H9 (cell line): ENCODE data around the gene SP8. TPM values are rescaled to one million over a fixed set of nuclear protein-coding genes. Genes with fewer than 3 reads are reported as not detected.
A peak's percentile ranks its signal among the peaks of the same experiment; 100 is the strongest.

Experiments
- DNase-seq: peaks from one replicate; pipeline ENCODE4 v3.0.0-alpha.2; 2017
- H2AFZ ChIP-seq: one replicate; pipeline ENCODE4 v1.6.1; 2013; ENCODE audit warnings: mild to moderate bottlenecking, low read length, control low read depth, moderate library complexity
- H2AK5ac ChIP-seq: 2 replicates; pipeline ENCODE4 v1.6.1; 2013; ENCODE audit warnings: low read length, control low read depth, mixed read lengths; ENCODE audit not compliant: insufficient read length
- H2BK120ac ChIP-seq: one replicate; pipeline ENCODE4 v1.6.1; 2013; ENCODE audit warnings: low read depth, mild to moderate bottlenecking, low read length, control low read depth, inconsistent platforms; ENCODE audit not compliant: poor library complexity, severe bottlenecking
- H2BK12ac ChIP-seq: 2 replicates; pipeline ENCODE4 v1.6.1; 2013; ENCODE audit warnings: low read length, control low read depth, mixed read lengths, low read depth; ENCODE audit not compliant: insufficient read length
- H2BK15ac ChIP-seq: 2 replicates; pipeline ENCODE4 v1.6.1; 2013; ENCODE audit warnings: low read depth, low read length, control low read depth
- H2BK20ac ChIP-seq: one replicate; pipeline ENCODE4 v1.6.1; 2013; ENCODE audit warnings: low read depth, mild to moderate bottlenecking, low read length, control low read depth, inconsistent platforms; ENCODE audit not compliant: poor library complexity, severe bottlenecking
- H2BK5ac ChIP-seq: 2 replicates; pipeline ENCODE4 v1.6.1; 2013; ENCODE audit warnings: low read length, control low read depth, mixed read lengths; ENCODE audit not compliant: insufficient read length
- H3K14ac ChIP-seq: 2 replicates; pipeline ENCODE4 v1.6.1; 2013; ENCODE audit warnings: low read length, control low read depth; ENCODE audit not compliant: insufficient read depth
- H3K18ac ChIP-seq: 2 replicates; pipeline ENCODE4 v1.6.1; 2013; ENCODE audit warnings: low read depth, mild to moderate bottlenecking, mixed read lengths, low read length, control low read depth; ENCODE audit not compliant: insufficient read length
- H3K23ac ChIP-seq: 2 replicates; pipeline ENCODE4 v1.6.1; 2013; ENCODE audit warnings: low read length, control low read depth, mixed read lengths, low read depth; ENCODE audit not compliant: insufficient read length
- H3K23me2 ChIP-seq: 2 replicates; pipeline ENCODE4 v1.6.1; 2013; ENCODE audit warnings: low read depth, mild to moderate bottlenecking, mixed read lengths, low read length, control low read depth; ENCODE audit not compliant: insufficient read length, poor library complexity, severe bottlenecking
- H3K27ac ChIP-seq: 2 replicates; pipeline ENCODE4 v1.5.1; 2013; ENCODE audit warnings: low read length, control low read depth, mixed read lengths, low read depth; ENCODE audit not compliant: insufficient read length
- H3K27me3 ChIP-seq: 2 replicates; pipeline ENCODE4 v1.6.1; 2013; ENCODE audit warnings: low read length, control low read depth, inconsistent platforms; ENCODE audit not compliant: insufficient read depth
- H3K4ac ChIP-seq: 2 replicates; pipeline ENCODE4 v1.6.1; 2013; ENCODE audit warnings: low read depth, mild to moderate bottlenecking, control low read depth, inconsistent platforms, low read length, moderate library complexity
- H3K4me1 ChIP-seq: 2 replicates; pipeline ENCODE4 v1.6.1; 2013; ENCODE audit warnings: low read length, control low read depth, inconsistent platforms; ENCODE audit not compliant: insufficient read depth
- H3K4me2 ChIP-seq: 2 replicates; pipeline ENCODE4 v1.6.1; 2013; ENCODE audit warnings: low read length, control low read depth, mixed read lengths; ENCODE audit not compliant: insufficient read length, insufficient read depth
- H3K56ac ChIP-seq: 2 replicates; pipeline ENCODE4 v1.6.1; 2013; ENCODE audit warnings: low read depth, mild to moderate bottlenecking, mixed read lengths, low read length, control low read depth; ENCODE audit not compliant: insufficient read length
- H3K79me1 ChIP-seq: 2 replicates; pipeline ENCODE4 v1.6.1; 2013; ENCODE audit warnings: low read depth, mild to moderate bottlenecking, moderate library complexity, low read length, control low read depth, inconsistent platforms; ENCODE audit not compliant: insufficient read depth, poor library complexity, severe bottlenecking
- H3K79me2 ChIP-seq: 2 replicates; pipeline ENCODE4 v1.6.1; 2013; ENCODE audit warnings: low read length, control low read depth, inconsistent platforms; ENCODE audit not compliant: insufficient read depth
- H3K9ac ChIP-seq: 2 replicates; pipeline ENCODE4 v1.6.1; 2013; ENCODE audit warnings: low read length, control low read depth, mixed read lengths; ENCODE audit not compliant: insufficient read length; ENCODE audit errors: extremely low read depth
- H3K9me3 ChIP-seq: one replicate; pipeline ENCODE4 v1.6.1; 2013; ENCODE audit warnings: low read depth, low read length, inconsistent platforms; ENCODE audit not compliant: control insufficient read depth
- H3T11ph ChIP-seq: one replicate; pipeline ENCODE4 v1.6.1; 2013; ENCODE audit warnings: mild to moderate bottlenecking, low read length, control low read depth, inconsistent platforms
- H4K20me1 ChIP-seq: one replicate; pipeline ENCODE4 v1.6.1; 2013; ENCODE audit not compliant: control insufficient read depth, insufficient read length, insufficient read depth
- H4K5ac ChIP-seq: 2 replicates; pipeline ENCODE4 v1.6.1; 2013; ENCODE audit warnings: low read depth, mild to moderate bottlenecking, mixed read lengths, low read length, control low read depth; ENCODE audit not compliant: insufficient read length
- H4K8ac ChIP-seq: replicated peaks from 2 replicates; pipeline ENCODE4 v1.6.1; 2013; ENCODE audit warnings: low read length, control low read depth, mixed read lengths, low read depth; ENCODE audit not compliant: insufficient read length
- H4K91ac ChIP-seq: 2 replicates; pipeline ENCODE4 v1.6.1; 2013; ENCODE audit warnings: low read depth, mild to moderate bottlenecking, moderate library complexity, mixed read lengths, low read length, control low read depth; ENCODE audit not compliant: insufficient read length
- H3K27ac Mint-ChIP-seq, 3 experiments: 2 replicates in 2 of 3; 3 replicates in 1 of 3; pipeline ENCODE4 v1.8.0; 2020 to 2021; ENCODE audit warnings: mixed read lengths in 3 of 3, mild to moderate bottlenecking in 1 of 3, moderate library complexity in 1 of 3
- H3K27me3 Mint-ChIP-seq: 2 replicates; pipeline ENCODE4 v1.8.0; 2021; ENCODE audit warnings: low read depth, mild to moderate bottlenecking, moderate library complexity, mixed read lengths
- H3K36me3 Mint-ChIP-seq, 3 experiments: 2 replicates in 2 of 3; 3 replicates in 1 of 3; pipeline ENCODE4 v1.8.0; 2020 to 2021; ENCODE audit warnings: low read depth in 3 of 3, mixed read lengths in 3 of 3; ENCODE audit not compliant: insufficient read depth in 1 of 3
- H3K4me1 Mint-ChIP-seq, 2 experiments: 2 replicates each; pipeline ENCODE4 v1.8.0; 2020; ENCODE audit warnings: mixed read lengths in 2 of 2
- H3K4me3 Mint-ChIP-seq, 2 experiments: 2 replicates in 1 of 2; 3 replicates in 1 of 2; pipeline ENCODE4 v1.8.0; 2020 to 2021; ENCODE audit warnings: mild to moderate bottlenecking in 2 of 2, mixed read lengths in 2 of 2, moderate library complexity in 1 of 2
- H3K9me3 Mint-ChIP-seq, 2 experiments: 2 replicates in 1 of 2; 3 replicates in 1 of 2; pipeline ENCODE4 v1.8.0; 2020; ENCODE audit warnings: mild to moderate bottlenecking in 2 of 2, mixed read lengths in 2 of 2, moderate library complexity in 1 of 2
- WGBS: extraction: QIAGEN DNeasy Blood & Tissue Kit; methylation state at CpG from one replicate; pipeline ENCODE4 v1.1.7; 2013; ENCODE audit warnings: missing lambda C conversion rate, low lambda C conversion rate, mixed read lengths; ENCODE audit not compliant: insufficient read length; ENCODE audit errors: extremely low coverage; 5-methylcytosine and 5-hydroxymethylcytosine counted together
- total RNA-seq: library from RNA; stranded (reverse); gene quantifications from 2 replicates; pipeline ENCODE4 v1.2.1, GENCODE V29; 2021
- TF ChIP-seq, protein P1 (sequence below): fragments of 200-600 bp; sonication (generic); conservative IDR thresholded peaks from 3 replicates; pipeline ENCODE4 v1.8.0; 2021; ENCODE audit warnings: antibody characterized with exemption, mild to moderate bottlenecking

SP8 gene
- total RNA-seq, 1 experiment from 2014 or later = 3.5 TPM

DNA sequence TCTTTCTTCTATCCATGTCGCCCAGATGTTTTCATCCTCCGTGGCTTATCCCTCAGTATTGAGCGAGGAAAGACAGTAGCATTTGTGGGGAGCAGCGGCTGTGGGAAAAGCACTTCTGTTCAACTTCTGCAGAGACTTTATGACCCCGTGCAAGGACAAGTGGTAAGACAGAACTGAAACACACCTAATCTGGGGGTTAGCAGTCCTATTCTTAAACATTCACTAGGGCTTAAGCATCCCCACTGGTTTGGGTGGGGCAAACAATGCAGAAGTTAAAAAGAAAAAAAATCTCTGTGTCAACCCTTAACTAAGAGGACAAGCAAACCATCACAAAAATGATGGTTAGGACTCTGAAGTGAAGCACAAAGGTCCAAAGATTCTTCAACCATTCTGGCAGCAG lies 43.8 kb downstream of the SP8 start:
- no peaks in the 10 kb centered on the region for H3K79me2 ChIP-seq
- H3T11ph ChIP-seq = no peak overlapping the region

More for the DNA sequence above, 43.8 kb downstream of the SP8 start:
- Histone ChIP-seq H3K9ac (no peak overlapping the region), H2AFZ (no peak overlapping the region), H2BK15ac (no peak overlapping the region), H4K5ac (no peak overlapping the region), H3K23ac (no peak overlapping the region), H3K18ac (no peak overlapping the region), H2BK120ac (no peak overlapping the region), H3K23me2 (no peaks in the 10 kb centered on the region), H3K14ac (no peak overlapping the region), H2AK5ac (no peak overlapping the region), H2BK20ac (no peak overlapping the region), H3K27me3 (no peaks in the 10 kb centered on the region), H2BK5ac (no peak overlapping the region), H3K9me3 (no peaks in the 10 kb centered on the region), H4K8ac (no peak overlapping the region), H4K20me1 (no peaks in the 10 kb centered on the region), H3K4ac (no peak overlapping the region), H3K27ac (no peak overlapping the region), H3K56ac (no peak overlapping the region), H3K4me2 (no peak overlapping the region), H2BK12ac (no peak overlapping the region), H3K4me1 (no peaks in the 10 kb centered on the region; the same call in none of the 2 replicates), H4K91ac (no peak overlapping the region), H3K79me1 (no peaks in the 10 kb centered on the region)
- no peaks in the 10 kb centered on the region for H3K27me3 Mint-ChIP-seq
- peak overlapping the region in 1 of 3 experiments; percentile 40; a peak in 1 of 7 replicates for H3K27ac Mint-ChIP-seq
- no peaks in the 10 kb centered on the region for H3K9me3 Mint-ChIP-seq
- WGBS = no CpG with 5 or more reads among the region's 5 CpGs
- no peak for DNase-seq
- no peaks in the 10 kb centered on the region for H3K36me3 Mint-ChIP-seq
- TF ChIP-seq, protein P1, sequence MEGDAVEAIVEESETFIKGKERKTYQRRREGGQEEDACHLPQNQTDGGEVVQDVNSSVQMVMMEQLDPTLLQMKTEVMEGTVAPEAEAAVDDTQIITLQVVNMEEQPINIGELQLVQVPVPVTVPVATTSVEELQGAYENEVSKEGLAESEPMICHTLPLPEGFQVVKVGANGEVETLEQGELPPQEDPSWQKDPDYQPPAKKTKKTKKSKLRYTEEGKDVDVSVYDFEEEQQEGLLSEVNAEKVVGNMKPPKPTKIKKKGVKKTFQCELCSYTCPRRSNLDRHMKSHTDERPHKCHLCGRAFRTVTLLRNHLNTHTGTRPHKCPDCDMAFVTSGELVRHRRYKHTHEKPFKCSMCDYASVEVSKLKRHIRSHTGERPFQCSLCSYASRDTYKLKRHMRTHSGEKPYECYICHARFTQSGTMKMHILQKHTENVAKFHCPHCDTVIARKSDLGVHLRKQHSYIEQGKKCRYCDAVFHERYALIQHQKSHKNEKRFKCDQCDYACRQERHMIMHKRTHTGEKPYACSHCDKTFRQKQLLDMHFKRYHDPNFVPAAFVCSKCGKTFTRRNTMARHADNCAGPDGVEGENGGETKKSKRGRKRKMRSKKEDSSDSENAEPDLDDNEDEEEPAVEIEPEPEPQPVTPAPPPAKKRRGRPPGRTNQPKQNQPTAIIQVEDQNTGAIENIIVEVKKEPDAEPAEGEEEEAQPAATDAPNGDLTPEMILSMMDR = no peak
- H3K4me3 Mint-ChIP-seq = no peak overlapping the region
- H3K4me1 Mint-ChIP-seq = peaks cover 14 to 26% of the 10 kb centered on the region in 2 experiments
